HG02885 (cell line): ENCODE results near the gene GDF11.

Experiments used
- ATAC-seq: cut with Tn5 transposase; IDR thresholded peaks from one replicate; pipeline ENCODE4 v1.9.1; 2021; ENCODE audit warnings: mild to moderate bottlenecking; ENCODE audit not compliant: unreplicated experiment, poor library complexity

The GDF11 gene

DNA sequence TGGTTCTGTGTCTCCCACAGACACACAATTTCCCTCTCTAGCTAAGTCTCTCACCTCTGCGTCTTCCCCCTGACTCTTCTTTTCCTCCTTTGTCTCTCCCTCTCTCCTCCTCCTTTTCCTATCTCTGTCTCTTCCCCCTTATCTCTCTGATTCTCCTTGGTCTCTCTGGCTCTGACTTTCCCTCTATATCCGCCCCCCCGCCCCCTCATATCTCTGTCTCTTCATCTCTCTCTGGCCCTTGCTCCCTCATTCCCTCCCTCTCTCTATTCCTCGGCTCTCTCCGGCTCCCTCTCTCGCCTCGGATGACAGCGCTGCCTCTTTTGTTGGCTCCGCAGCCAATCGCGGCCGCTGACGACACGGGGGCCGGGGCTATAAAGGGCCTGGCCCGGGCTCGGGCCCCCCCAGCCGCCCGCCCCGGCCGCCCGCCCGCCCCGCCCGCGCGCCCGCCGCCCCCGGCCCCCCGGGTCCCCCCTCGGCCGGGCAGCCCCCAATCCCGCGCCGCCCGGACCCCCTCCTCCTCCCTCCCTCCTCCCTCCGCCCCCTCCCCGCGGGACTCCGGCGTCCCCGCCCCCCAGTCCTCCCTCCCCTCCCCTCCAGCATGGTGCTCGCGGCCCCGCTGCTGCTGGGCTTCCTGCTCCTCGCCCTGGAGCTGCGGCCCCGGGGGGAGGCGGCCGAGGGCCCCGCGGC lies at the start of gene GDF11:
GDF11 (plus strand) TSS at position 404 of the 687 bp plus-strand sequence; CDS start at position 599, 195 bp downstream.
- ATAC-seq, result peak; percentile 60

DNA sequence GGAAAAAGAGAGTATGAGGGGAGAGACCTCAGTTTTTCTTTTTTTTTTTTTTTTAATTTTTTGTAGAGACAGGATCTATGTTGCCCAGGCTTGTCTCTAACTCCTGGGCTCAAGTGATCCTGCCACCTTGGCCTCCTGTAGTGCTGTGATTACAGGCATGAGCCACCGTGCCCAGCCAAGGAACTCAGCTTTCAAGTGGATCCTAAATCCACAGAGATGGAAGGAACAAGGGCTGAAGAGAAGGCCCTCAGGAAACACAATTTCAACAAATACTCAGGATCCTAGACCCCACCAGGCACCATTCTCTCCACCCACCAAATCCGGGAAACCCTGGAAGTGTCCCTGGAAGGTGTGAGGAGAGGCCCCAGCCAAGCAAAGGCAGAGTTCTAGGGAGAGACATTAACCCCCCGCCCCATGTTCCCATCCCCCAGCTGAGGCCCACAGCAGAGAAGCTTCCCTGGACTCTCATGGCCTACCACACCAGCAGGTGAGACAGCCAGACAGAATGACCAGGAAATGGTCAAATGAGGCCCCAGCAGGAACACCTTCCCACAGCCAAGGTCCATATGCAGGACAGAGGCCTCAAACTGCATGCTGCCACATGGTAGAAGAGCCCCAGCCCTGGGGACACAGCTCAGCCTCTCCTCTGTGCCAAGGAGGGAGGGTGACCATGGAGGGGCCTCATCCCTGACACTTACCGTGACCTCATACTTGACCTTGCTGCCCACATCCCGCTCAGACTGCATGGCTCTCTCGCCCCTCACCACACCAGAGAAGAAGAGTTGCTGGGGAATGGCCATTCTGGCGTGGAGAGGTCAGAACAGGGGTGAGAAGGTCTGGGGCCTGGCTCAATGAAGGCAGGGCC lies 49.4 kb upstream of the GDF11 start:
- no peak for ATAC-seq

DNA sequence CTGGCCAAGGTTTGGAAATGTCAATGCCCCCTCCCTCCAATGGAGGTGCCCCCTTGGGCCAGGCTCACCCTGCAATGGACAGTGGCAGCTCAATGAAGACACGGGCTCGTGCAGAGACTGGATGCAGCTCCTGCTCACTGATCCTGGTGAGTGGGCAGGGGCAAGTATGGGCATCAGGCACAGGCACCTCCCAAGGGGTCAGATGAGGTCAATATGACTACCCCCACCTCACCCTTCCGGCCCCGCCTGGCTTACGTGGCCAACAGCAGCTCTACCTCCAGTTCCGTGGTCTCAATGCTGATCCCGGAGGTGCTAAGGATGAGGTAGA lies 48.8 kb upstream of the GDF11 start:
- no peak for ATAC-seq

DNA sequence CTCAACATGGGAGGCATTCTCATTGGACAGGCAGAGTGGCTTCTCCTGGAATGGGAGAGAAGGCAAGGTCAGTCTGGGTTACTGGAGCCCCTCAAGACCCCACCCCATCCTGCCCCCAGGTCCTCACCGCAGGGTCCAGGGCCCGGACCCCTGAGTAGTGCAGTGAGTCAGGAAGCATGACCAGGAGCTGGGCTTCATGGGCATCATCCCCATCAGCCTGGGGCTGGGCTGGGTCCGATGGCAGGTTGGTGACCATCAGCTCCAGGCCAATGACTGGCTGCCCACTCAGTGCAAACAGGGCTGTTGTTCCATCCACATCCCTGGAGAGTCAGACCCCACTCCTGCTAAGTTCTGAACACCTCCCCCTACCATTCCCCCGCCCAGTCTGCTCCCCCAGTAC lies 48.3 kb upstream of the GDF11 start:
- ATAC-seq, result no peak

DNA sequence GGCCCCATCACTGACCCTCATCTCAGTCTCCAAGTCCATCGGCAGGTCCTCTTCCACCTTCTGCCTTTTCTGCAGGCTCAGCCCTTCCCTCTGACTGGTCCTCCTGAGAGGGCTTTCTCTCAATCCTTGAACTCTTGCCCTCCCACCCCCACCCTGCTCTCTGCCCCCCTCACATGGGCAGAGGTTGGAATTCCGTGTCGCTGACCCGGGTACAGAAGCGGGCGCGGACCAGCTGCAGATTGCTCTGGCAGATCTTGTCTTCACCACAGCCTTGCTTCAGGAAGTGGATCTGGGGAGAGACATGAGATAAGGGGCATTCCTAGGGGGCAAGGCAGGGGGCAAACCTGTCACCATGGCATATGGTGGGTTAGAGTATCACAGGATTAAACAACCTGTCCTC lies 47.6 kb upstream of the GDF11 start:
- ATAC-seq, result no peak

DNA sequence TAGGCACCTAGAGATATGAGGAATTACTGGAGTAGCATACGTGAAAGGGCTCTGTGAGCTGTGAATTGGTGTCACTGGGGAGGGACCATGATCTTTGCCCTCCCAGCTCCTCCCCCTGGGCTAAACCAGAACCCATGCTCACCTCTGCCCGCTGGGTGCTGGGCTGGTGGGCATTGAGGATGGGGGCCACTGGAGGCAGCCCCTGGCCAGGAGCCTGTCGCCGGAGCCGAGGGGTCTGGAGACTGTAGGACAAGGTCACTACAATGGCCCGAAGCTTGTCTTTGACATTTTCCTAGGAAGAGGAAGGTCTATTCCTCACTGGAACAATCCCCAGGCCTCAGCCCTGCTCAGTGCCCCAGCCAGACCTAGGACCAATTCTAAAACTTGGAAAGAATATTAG lies 46.8 kb upstream of the GDF11 start:
- ATAC-seq, result no peak

DNA sequence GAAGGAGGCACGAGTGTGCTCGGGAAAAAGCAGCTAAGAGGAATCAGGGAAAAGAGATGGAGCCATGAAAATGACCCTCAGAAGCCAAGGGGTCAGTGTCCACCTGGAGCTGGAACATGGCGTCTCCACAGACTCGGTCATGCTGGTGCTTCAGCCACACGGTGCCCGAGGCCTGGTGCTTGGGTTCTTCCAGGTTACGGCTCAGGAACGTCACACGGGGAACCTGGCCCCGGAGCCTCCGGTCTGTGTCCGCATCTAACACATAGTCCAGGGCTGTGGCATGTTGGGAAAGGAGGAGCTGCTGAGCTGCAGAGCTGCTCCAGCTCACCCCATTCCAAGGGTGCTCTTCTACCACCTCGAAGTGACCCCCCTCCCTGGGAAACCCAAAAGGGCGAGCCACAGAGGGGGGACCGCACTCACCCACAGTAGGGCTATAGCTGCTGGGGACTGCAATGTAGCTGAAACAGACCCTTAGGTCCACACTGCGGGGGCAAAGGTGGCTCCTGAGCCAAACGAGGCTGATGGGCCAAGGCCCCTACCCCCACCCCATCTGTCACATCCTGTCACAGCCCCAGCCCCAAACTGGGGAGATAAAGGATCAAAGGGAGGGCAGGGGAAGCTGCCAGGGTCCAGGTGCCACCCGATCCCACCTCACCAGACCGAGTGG lies 46.0 kb upstream of the GDF11 start:
- ATAC-seq, result no peak

DNA sequence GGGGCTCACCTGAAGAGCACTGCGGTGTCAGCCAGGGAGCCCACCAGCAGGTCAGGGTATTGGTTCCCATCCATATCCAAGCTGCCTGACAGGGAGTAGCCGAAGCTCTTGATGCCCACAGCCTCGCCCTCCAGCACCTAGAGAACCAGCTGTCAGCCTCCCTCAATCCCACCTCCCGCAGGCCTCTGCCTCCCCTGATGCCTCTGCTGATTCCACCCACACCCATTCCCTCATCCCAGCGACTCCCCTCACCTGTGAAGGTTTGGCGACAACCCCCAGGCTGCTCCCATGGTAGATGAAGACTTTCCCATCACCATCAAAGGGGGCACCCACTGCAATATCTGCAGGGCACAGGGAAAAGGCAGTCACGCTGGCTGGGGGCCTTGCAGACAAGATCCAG lies 45.2 kb upstream of the GDF11 start:
- ATAC-seq, result no peak

DNA sequence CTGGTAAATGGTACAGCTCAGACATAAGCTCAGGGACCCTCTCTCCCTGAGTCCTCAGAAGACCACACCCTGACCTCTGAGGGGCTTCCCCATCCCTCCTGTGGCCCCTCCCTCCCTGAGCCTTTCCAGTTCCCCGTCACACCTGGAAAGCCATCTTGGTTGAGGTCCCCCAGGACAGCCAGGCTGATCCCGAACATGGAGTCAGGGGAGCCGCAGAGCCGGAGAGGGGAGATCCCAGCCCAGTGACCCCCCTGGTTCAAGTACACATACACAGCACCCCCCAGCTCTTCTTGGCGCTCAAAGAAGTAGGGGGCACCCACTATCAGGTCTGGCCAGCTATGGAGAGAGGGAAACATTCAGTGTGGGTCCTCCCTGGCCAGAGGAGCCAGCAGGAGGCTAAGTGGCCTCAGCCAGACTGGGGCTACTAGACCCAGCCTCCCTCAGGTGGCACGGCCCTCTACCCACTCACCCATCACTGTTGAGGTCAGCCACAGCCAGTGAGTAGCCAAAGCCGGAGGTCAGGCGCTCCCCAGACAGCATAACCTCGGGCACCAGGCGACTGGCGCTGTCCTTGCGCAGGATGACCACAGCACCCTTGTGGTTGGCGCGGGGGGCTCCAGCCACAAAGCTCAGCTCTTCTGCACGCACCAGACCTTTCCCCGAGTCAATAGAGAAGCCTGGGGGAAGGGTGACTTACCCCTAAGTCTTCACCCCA lies 44.5 kb upstream of the GDF11 start:
- no peak for ATAC-seq

DNA sequence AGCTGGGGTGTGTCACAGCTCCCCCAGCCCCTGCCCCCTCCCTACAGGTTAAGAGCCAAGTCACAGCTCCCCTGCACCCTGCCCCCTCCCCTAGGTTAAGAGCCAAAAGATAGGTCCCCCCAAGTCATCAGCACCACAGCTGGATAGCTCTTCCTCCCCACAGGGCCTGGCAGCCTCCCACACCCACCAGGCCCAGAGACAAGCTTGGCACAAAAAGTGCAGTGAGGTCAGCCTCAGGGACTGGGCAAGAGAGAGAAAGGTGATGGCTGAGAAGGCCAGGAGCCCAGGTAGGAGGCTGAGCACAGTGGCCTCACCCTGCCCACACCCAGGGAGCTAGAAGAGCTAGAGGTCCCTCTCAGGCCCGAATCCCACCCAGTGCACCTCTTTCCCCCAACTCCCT lies 44.0 kb upstream of the GDF11 start:
- ATAC-seq, result no peak

DNA sequence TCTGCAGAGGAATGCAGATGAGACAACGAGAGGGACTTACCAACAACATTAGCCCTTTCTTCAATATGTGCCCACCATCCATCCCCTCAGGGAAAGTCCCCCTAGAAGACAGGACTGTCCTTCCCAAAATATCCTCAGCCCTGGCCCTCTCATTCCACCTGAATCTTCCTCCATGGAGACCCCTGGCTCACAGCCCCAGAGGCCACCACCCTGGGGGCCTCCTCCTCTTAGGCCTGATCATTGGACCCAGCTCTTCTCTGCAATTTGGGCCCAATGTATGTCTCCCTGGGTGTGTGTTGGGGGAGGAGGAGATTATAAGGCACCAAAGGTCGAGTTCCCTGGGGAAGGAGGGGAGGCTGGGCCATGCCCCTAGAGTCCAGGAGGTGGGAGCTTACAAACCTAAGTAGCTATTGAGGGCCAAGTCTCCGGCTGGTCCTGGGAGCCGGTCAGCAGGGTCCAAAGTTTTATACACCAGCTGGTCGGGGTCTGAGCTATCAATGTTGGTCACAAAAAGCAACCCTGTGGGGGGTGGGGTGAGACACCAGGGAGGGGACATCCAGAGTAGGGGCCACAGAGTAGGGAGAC lies 43.4 kb upstream of the GDF11 start:
- ATAC-seq, result no peak

DNA sequence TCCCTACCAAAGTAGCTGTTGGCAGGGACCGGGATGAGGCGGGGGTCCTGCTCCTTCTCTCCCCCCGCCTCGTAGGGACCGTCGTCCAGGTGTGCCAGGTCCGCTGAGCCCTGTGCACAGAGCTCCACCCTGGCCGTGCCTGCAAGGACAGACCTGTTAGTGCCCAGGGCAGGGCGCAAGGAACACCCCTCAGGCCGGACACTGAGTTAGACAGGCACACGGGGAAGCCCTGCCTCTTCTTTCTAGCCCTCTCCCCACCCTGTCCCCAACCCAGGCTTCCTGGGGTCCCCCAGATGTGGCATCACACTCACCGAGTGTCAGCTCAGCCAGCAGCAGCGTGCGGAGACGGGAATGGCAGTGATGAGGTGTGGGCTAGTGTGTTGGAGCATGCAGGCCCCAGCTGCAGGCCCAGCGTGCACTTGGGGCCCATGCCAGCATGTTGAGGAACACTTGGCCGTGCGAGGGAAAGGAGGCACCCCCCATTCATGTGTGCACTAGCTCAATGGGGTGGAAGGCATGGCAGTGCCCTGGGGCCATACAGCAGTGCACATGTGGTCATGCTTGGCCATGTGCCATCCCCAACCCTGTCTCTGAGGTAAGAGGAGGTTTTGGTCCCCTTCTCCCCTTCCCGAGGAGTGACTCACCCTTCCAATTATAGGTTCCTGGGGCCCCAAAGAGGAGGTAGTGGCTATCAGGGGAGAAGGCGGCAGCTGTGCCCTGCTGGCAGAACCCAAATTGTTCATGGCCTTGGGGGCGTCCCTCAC lies 42.5 kb upstream of the GDF11 start:
- no peak for ATAC-seq

DNA sequence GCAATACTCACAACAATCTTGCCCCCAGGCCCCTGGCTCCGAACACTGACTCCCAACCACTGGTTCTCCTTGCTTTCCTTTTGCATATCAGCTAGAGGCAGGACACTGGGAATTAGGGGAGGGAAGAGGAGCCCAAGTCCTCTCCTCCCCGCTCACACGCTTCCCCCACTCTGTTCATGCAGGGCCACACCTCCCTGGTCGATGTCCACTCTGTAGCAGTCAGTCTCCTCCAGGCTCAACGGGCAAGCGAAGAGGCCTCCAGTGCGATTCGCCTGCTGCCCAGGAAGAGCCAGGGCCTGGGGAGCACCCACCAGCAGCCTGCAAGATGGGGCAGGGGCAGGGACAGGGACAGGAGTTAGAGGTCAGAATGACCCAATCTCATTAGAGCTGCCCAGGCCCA lies 40.1 kb upstream of the GDF11 start:
- no peak for ATAC-seq

DNA sequence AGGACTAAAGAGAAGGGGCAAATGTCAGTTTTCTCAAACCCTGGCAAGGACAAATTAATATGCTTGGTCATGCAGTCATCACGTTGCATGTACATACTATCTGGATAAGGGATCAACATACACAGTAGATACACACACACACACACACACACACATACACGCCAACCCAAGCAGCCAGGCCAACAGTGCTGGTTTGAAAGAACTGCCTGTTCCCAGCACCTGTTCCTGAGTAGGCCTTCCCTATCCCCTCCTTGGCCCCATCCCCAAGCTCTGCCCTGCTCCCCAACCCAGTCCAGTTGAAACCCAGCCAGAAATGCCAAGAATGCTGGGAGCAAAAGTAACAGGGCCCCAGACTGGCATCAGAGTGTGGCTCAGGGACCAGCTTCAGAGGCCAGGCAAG lies 39.6 kb upstream of the GDF11 start:
- no peak for ATAC-seq

DNA sequence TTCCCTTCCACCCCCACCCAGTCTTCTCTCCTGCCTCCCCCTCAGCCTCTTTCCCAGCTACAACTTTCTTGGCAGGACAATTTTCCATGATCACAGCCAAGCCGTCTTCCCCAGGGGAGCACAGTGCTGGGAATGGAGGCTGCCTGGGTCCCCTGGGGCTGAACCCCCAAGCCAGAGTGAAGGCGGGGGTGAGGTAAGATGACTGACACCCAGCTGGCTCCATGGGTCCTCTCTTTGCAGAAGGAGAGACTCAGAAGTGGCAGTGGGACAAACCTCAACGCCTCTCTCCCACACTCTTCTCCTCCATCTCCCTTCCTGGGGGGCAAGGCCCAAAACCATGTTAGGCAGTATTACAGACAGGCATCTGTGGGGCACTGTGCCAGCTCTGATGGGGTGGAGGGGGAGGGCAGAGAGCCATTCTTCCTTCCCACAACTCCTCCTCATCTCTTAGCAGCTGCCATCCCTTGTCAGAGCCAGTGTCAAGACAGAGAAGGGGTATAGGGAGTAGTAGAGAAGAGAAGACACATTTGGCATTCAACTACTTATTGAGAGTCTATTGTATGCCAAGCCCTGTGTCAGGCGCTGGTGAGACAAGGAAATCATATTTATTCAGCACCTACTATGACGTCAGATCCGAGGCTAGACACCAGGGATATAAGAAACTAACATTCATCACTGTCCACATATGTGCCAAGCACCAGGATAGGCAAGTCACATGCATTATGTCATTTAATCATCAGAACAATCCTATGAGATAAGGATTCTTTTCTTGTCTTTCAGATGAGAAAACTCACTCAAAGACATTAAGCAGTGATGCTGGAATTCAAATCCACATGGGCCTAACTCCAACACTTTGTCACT lies 38.8 kb upstream of the GDF11 start:
- no peak for ATAC-seq

DNA sequence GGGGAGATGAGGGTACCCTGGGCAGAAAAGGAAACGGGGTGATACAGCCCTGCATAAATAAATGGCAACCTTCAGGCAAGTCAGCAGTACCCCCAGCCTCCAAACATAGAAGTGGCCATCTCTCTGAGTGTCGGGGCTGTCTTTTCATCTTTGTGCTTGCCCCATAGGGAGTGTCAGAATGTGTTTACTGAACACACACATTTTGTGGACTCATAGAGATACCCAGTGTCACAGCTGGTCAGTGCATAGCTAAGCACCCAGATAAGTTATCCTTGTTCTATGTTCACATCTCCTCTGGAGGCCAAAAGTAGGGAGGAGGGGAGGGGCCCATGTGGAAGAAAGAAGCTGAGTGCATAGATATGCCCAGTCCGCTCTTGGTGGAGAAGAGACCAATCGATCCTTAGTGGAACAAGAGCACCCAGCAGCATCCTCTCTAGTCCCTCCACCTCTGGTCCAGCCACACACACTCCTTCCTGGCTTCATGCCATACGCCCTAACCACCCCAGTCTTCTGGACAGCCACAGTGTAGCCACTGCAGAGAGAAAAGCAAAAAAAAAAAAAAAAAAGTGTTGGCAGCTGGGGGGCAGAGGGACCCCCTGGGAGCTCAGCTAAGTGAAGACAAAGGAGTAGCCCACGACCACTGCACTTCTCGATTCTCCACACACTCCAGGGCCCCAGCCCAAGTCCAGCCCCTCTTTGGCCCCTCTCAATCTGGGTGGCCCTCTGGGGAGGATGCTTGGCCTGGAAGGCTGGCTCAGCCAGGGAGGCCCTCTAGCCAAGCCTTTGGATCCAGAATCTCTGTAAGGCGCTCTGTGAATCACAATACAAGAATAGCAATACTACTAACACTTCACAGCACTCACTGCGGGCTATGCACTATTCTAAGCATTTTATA lies 37.9 kb upstream of the GDF11 start:
- no peak for ATAC-seq

DNA sequence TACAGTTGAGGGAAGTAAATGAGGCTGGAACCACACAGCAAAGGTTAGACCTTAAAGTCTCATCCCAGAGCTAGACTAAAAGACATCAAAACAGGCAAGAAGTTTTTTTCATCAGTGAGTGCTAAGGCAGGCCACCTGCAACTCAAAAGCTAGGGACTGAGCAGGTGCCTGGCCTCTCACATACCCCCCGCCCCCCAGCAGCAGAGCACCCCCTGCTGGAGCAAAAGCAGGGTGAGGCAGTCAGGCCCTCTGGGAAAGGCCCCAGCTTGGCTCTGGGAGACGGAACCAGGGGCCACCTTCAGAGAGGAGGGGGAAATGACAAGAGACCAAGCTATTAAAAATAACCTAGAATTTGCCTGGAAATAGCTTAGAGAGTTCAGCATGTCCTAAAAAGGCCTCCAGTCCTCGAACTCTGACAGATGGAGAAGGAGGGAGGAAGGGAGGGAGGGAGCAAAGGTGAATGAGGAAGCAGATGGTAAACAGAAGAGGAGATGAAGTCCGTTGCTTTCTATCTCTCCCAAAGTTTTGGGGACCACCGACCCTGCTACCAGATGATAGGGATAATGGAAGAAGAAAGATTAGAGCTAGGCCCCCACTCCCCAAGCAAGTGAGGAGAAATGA lies 37.0 kb upstream of the GDF11 start:
- ATAC-seq, result no peak
